ENCODE data around the gene SPTLC2.
A peak's percentile ranks its signal among the peaks of the same experiment; 100 is the strongest.
"Not testable (repeated sequence)": the region's sequence is repeated elsewhere in the genome, so short reads cannot be mapped to it uniquely, and the experiment has no call there.

Gene SPTLC2

DNA sequence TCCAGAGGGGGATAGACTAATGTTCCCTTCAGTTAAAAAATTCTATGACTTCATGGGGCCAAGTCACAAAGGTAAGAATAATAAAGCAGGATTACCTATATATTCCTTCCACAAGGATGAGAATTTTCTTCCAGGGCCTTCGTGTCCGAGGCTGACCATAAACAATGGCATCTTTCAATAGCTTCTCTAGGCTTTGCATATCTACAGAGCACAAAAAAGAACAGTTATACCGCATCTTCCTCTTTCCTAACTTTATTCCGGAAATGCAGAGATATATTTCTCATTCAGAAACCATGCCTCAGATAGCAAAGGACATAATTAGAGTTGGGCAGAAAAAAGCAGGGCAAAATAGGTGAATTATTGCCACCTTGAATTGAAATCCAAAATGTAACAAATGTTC lies 59.5 kb downstream of the SPTLC2 start:
- TF ChIP-seq, protein P1, sequence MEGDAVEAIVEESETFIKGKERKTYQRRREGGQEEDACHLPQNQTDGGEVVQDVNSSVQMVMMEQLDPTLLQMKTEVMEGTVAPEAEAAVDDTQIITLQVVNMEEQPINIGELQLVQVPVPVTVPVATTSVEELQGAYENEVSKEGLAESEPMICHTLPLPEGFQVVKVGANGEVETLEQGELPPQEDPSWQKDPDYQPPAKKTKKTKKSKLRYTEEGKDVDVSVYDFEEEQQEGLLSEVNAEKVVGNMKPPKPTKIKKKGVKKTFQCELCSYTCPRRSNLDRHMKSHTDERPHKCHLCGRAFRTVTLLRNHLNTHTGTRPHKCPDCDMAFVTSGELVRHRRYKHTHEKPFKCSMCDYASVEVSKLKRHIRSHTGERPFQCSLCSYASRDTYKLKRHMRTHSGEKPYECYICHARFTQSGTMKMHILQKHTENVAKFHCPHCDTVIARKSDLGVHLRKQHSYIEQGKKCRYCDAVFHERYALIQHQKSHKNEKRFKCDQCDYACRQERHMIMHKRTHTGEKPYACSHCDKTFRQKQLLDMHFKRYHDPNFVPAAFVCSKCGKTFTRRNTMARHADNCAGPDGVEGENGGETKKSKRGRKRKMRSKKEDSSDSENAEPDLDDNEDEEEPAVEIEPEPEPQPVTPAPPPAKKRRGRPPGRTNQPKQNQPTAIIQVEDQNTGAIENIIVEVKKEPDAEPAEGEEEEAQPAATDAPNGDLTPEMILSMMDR (IDR thresholded peaks at IDR 0.05; ENCODE audit: low read depth, low read length, missing control alignments), result no peak
- H3K4me3 ChIP-seq (replicated peaks; ENCODE audit: low read depth, low read length), result no peak overlapping the region
- DNase-seq (ENCODE audit: extremely low read depth, low read depth), result no peak

DNA sequence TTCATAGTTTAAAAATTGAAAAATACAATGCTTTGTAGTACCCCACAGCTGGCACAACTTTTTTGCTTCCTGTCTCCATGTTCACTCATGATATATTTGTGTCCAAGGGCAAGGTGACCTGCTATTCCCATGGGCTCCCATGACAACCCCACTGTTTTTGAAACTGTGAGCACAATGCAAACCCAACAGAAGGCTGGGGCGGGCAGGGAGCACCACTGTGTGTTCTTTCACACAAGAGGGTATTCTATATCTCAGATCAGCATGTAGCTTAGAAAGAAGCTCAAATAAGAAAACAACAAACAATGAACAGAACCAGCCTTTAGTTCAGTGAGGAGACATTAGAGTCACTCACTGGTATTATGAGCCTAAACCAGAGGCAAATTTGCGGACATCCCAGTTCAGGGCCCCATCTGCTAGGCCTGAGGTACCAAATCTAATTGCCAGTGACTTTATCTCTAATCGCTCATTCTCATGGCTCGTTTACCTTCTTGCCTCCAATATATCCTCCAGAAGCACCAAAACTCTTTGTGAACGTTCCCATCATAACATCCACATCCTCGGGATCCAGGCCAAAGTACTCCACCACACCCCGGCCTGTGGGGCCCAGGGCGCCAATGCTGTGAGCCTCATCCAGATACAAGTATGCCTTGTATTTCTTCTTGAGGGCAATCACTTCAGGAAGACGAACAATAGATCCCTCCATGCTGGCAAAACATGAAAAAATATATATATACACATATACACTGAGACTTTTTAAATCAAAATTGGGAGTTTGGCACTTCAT lies 61.4 kb downstream of the SPTLC2 start:
- H3K4me3 ChIP-seq (replicated peaks; ENCODE audit: low read depth, low read length), result no peak overlapping the region
- TF ChIP-seq, protein P1 (IDR thresholded peaks at IDR 0.05; ENCODE audit: low read depth, low read length, missing control alignments), result no peak
- DNase-seq (ENCODE audit: extremely low read depth, low read depth), result no peak

DNA sequence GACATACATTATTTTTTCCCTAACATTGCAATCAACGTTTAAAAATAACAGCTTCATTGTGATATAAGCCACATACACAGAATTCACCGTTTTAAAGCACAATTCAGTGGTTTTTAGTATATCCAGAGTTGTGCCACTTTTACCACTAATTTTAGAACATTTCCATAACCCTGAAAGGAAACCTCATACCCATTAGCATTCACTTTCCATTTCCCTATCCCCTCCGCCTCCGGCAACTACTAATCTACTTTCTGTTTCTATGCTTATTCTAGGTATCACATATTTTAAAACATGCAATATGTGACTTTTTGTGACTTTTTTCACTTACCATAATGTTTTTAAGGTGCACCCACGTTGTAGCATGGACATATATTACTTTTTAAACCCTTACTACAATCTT lies 62.2 kb downstream of the SPTLC2 start:
- no peak overlapping the region for H3K4me3 ChIP-seq (replicated peaks; ENCODE audit: low read depth, low read length)
- DNase-seq (ENCODE audit: extremely low read depth, low read depth), result no peak
- TF ChIP-seq, protein P1 (IDR thresholded peaks at IDR 0.05; ENCODE audit: low read depth, low read length, missing control alignments), result no peak

DNA sequence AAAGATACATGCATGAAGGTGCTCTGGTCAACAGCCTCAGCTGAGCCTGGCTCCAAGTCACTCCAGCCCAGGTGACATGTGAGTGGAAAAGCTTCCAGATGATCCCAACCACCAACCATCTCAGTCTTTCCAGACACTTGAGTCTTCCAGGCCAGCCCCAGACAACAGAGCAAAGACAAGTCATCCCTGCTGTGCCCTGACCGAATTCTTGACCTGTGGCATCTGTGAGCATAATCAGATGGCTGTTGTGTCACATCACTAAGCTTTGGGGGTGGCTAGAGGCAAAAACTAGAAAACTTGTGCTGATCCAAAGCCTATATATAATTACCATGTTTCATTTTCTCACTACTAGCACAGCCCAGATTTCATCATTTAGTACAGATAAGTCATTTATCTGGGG lies 67.0 kb downstream of the SPTLC2 start:
- H3K4me3 ChIP-seq (replicated peaks; ENCODE audit: low read depth, low read length), result no peak overlapping the region
- no peak for DNase-seq (ENCODE audit: extremely low read depth, low read depth)
- TF ChIP-seq, protein P1 (IDR thresholded peaks at IDR 0.05; ENCODE audit: low read depth, low read length, missing control alignments), result no peak

DNA sequence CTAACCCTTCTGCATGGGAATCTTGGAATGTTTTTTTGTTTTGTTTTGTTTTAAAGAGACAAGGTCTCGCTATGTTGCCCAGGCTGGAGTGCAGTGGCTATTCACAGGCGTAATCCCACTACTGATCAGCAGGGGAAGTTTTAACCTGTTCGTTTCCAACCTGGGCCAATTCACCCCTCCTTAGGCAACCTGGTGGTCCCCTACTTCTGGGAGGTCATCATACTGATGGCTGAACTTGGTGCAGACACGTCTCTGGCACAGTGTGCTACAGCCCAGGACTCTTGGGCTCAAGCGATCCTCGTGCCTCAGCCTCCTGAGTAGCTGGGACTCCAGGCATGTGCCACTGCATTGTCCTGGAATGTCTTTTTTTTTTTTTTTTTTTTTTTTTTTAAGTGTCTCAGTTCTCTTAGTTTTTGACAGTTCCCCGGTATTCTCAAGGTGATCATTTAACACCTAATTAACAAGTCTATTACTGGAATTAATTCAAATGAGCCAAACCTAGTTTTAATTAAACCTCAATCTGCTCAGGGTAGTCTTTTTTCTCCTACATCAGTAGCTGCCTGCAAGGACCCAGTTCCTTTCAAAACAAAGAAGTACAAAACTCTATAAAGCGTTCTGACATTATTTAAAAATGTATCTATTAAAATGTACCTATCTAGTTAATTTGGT lies 68.8 kb downstream of the SPTLC2 start:
- TF ChIP-seq, protein P1 (IDR thresholded peaks at IDR 0.05; ENCODE audit: low read depth, low read length, missing control alignments), result peak; percentile 16
- H3K4me3 ChIP-seq (replicated peaks; ENCODE audit: low read depth, low read length), result no peak overlapping the region
- no peak for DNase-seq (ENCODE audit: extremely low read depth, low read depth)

DNA sequence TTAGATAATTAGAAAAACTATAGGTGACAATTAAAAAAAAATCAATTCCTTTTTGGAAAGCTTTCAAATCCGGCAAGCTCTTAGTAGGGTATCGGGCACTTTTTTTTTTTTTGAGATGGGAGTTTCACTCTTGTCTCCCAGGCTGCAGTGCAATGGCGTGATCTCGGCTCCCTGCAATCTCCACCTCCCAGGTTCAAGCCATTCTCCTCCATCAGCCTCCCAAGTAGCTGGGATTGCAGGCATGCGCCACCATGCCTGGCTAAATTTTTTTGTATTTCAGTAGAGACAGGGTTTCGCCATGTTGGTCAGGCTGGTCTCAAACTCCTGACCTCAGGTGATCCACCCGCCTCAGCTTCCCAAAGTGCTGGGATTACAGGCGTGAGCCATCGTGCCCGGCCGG lies 71.3 kb downstream of the SPTLC2 start:
- not testable (repeated sequence) for H3K4me3 ChIP-seq (replicated peaks; ENCODE audit: low read depth, low read length)

DNA sequence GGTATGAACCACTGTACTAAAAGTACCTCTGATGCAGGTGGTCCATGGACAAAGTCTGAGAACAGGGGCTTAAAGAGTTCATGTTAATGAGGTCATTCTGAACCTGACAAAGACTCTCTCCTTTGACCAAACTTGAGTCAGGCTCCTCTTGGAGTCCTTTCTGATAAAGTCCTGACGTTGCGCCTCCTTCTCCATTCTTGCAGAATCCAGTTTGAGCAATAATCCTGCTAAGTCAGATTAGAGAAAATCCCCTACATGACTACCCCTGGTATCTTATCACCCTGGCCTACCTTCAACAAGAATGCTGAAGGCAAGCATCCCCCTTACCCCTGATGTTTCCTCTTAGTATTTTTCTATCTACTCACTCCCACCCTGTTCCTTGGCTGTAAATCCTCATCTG lies 71.9 kb downstream of the SPTLC2 start:
- TF ChIP-seq, protein P1 (IDR thresholded peaks at IDR 0.05; ENCODE audit: low read depth, low read length, missing control alignments), result no peak
- DNase-seq (ENCODE audit: extremely low read depth, low read depth), result no peak
- no peak overlapping the region for H3K4me3 ChIP-seq (replicated peaks; ENCODE audit: low read depth, low read length)

More for the DNA sequence above, 71.3 kb downstream of the SPTLC2 start:
- DNase-seq (ENCODE audit: extremely low read depth, low read depth), result not testable (repeated sequence)
